Measurements from ENCODE around the gene PTH.

Gene PTH

DNA sequence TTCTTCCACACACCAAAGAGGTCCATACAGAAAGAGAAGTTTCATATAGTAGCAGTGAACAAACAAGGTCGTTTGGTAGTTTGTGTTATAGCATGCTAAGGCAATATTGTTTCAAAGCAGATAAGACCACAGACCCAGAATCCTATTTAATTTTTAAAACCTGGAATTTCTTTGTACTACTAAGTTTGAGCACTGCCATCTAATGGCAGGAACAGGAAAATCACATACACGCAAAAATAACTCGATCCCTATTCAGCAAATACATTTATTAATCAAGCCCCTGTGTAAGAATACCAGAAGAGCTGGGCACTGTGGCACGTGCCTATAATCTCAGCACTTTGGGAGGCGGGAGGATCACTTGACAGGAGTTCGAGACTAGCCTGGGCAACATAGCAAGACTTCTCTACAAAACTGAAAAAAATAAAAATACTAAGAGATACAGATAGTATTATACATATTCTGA is 29.9 kb downstream of the PTH start:
- TF ChIP-seq YY1 (IDR thresholded peaks at IDR 0.05; ENCODE audit: low read depth) (no peak), TEAD4 (IDR thresholded peaks at IDR 0.05) (no peak), MAX (IDR thresholded peaks at IDR 0.05) (peak; percentile 30; the same call in 1 of the 2 replicates), RAD21 (IDR thresholded peaks at IDR 0.05; ENCODE audit: low read depth) (peak; percentile 61)

DNA sequence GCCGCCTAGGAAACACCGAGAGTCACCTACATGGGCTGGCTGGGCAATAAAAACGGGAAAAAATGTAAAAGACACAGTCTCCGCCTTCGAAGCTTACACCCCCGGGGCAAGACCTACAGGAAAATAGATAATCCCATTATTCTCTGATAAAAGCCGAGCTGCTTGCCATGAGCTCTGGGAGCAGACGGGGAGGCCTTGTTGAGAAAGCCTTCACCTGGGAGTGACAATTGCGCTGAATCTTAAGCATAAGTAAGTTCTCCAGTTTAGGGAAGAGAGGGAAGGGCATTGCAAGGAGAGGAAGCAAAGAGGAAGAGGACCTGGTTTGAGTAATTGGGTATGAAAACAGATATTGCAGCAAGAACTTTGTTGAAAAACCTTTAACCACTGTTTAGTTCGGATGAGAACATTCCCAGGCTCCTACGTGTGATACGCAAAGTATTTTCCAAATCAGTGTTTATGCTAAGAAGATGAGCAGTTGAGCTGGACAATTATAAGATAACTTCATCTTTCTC is 32.0 kb downstream of the PTH start:
- TF ChIP-seq CEBPB (IDR thresholded peaks at IDR 0.05): no peak

GRCh38 chr11:13462901-13463778 is 32.7 kb downstream of the PTH start, which contains the start of gene BTBD10:
BTBD10 (minus strand) TSS chr11:13463222; CDS start chr11:13445124, 18,098 bp downstream.
- TF ChIP-seq EGR1 (IDR thresholded peaks at IDR 0.05): peak; percentile 42; the same call in 1 of the 2 replicates
- no peak for TF ChIP-seq NFIC (IDR thresholded peaks at IDR 0.05)
- TF ChIP-seq TAF1 (IDR thresholded peaks at IDR 0.05; ENCODE audit: low read depth): peak; percentile 84
- TF ChIP-seq TCF12 (IDR thresholded peaks at IDR 0.05; ENCODE audit: low read depth): peak; percentile 59; the same call in 1 of the 2 replicates
- TF ChIP-seq REST (IDR thresholded peaks at IDR 0.05; ENCODE audit: low read depth): peak; percentile 16; the same call in 1 of the 2 replicates
- peak; percentile 91; the same call in 1 of the 2 replicates for TF ChIP-seq ZBTB7A (IDR thresholded peaks at IDR 0.05; ENCODE audit: low read depth)
- peak; percentile 91 for TF ChIP-seq FOXM1 (IDR thresholded peaks at IDR 0.05; ENCODE audit: borderline replicate concordance, low read depth)
- peak; percentile 90 for TF ChIP-seq MAX (IDR thresholded peaks at IDR 0.05)
- TF ChIP-seq USF1 (IDR thresholded peaks at IDR 0.05): no peak

DNA sequence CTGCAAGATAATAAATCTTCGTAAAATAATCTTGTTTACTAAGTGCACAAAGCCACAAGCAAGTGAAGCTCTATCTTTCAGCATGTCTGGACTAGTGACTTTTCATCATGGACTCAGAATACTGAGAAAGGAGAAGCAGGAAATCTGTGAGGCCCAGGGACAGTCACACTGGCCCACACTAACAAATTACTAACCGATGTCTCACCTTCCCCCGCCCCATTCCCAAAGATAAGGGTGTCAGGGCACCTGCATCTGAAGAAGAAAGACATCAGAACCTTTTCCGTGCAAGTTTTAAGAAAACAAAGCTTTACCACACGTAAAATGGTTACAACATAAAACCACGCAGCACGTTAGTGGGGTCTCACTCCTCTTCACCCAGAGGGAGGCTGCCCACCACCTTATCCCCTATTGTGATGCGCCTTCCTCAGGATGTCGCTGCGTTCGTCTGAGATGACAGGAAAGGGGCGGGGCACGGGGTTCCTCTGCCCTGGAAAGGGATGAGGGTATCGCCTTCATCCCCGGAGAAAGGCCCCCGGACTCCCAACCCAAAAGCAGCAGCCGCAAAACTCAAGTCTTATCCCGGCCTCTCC is 33.4 kb downstream of the PTH start:
- TF ChIP-seq REST (IDR thresholded peaks at IDR 0.05; ENCODE audit: low read depth) (no peak), NFIC (IDR thresholded peaks at IDR 0.05) (no peak), USF1 (IDR thresholded peaks at IDR 0.05) (no peak), EP300 (IDR thresholded peaks at IDR 0.05; ENCODE audit: borderline replicate concordance) (no peak), TAF1 (IDR thresholded peaks at IDR 0.05; ENCODE audit: low read depth) (no peak), FOXM1 (IDR thresholded peaks at IDR 0.05; ENCODE audit: borderline replicate concordance, low read depth) (no peak), MAX (IDR thresholded peaks at IDR 0.05) (no peak), CEBPB (IDR thresholded peaks at IDR 0.05) (no peak), TEAD4 (IDR thresholded peaks at IDR 0.05) (no peak), TCF12 (IDR thresholded peaks at IDR 0.05; ENCODE audit: low read depth) (no peak), RAD21 (IDR thresholded peaks at IDR 0.05; ENCODE audit: low read depth) (no peak), EGR1 (IDR thresholded peaks at IDR 0.05) (no peak), YY1 (IDR thresholded peaks at IDR 0.05; ENCODE audit: low read depth) (no peak), ZBTB7A (IDR thresholded peaks at IDR 0.05; ENCODE audit: low read depth) (no peak), CREB1 (IDR thresholded peaks at IDR 0.05; ENCODE audit: low read depth) (no peak)

DNA sequence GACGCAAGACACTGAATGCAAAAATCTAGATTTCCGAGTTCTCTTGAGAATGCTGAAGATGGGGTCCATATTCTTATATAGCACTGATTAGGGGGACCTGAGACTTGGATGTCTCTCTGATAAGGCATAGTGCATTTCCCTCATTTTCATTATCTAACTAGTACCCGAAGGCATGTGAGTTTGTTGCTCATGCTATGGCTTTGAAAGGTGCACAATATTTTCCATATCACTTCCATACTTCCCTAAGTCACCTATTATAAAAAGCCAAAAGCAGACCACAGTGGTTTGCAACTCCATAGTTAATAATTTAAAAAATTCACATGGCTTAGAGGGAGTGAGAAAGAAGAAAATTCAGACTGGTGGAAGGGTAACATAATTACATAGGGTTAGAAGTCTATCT is 34.5 kb downstream of the PTH start:
- TF ChIP-seq TEAD4 (IDR thresholded peaks at IDR 0.05) (no peak), EP300 (IDR thresholded peaks at IDR 0.05; ENCODE audit: borderline replicate concordance) (no peak), CEBPB (IDR thresholded peaks at IDR 0.05) (no peak), MAX (IDR thresholded peaks at IDR 0.05) (no peak), NFIC (IDR thresholded peaks at IDR 0.05) (no peak), CREB1 (IDR thresholded peaks at IDR 0.05; ENCODE audit: low read depth) (no peak), ZBTB7A (IDR thresholded peaks at IDR 0.05; ENCODE audit: low read depth) (no peak), REST (IDR thresholded peaks at IDR 0.05; ENCODE audit: low read depth) (no peak), EGR1 (IDR thresholded peaks at IDR 0.05) (no peak), FOXM1 (IDR thresholded peaks at IDR 0.05; ENCODE audit: borderline replicate concordance, low read depth) (no peak), TAF1 (IDR thresholded peaks at IDR 0.05; ENCODE audit: low read depth) (no peak), RAD21 (IDR thresholded peaks at IDR 0.05; ENCODE audit: low read depth) (no peak), TCF12 (IDR thresholded peaks at IDR 0.05; ENCODE audit: low read depth) (no peak), USF1 (IDR thresholded peaks at IDR 0.05) (no peak), YY1 (IDR thresholded peaks at IDR 0.05; ENCODE audit: low read depth) (no peak)
